Type B pancreatic cell (in vitro differentiated cells): Measurements from ENCODE around the gene UNC13A. TPM values are rescaled to one million over a fixed set of nuclear protein-coding genes. Genes with fewer than 3 reads are reported as not detected.
"Not testable (repeated sequence)": the region's sequence is repeated elsewhere in the genome, so short reads cannot be mapped to it uniquely, and the experiment has no call there.

Experiments used
- DNase-seq: peaks from one replicate; pipeline ENCODE4 v3.0.0; 2021; ENCODE audit warnings: mixed read lengths; ENCODE audit not compliant: unreplicated experiment; ENCODE audit errors: extremely low spot score
- H3K27ac Mint-ChIP-seq: 2 replicates; pipeline ENCODE4 v1.8.0; 2021; ENCODE audit warnings: mild to moderate bottlenecking, mixed read lengths
- H3K27me3 Mint-ChIP-seq: 2 replicates; pipeline ENCODE4 v1.8.0; 2021; ENCODE audit warnings: mixed read lengths
- H3K36me3 Mint-ChIP-seq: 2 replicates; pipeline ENCODE4 v1.8.0; 2021; ENCODE audit warnings: mixed read lengths
- H3K4me1 Mint-ChIP-seq: one replicate; pipeline ENCODE4 v1.8.0; 2021; ENCODE audit warnings: mixed read lengths; ENCODE audit not compliant: unreplicated experiment
- H3K4me3 Mint-ChIP-seq: 2 replicates; pipeline ENCODE4 v1.8.0; 2021; ENCODE audit warnings: mild to moderate bottlenecking, mixed read lengths
- H3K9me3 Mint-ChIP-seq: 2 replicates; pipeline ENCODE4 v1.8.0; 2021; ENCODE audit warnings: mixed read lengths
- total RNA-seq: library from RNA; stranded (reverse); gene quantifications from 2 replicates; pipeline ENCODE4 v1.2.1, GENCODE V29; 2021; ENCODE audit warnings: low replicate concordance
- TF ChIP-seq, protein P1 (sequence below): fragments of 200-600 bp; sonication (generic); conservative IDR thresholded peaks from 2 replicates; pipeline ENCODE4 v1.5.0; 2021; ENCODE audit warnings: antibody characterized with exemption, mild to moderate bottlenecking

UNC13A gene
- total RNA-seq, 1 donor from 2014 or later: 4.3 TPM

DNA sequence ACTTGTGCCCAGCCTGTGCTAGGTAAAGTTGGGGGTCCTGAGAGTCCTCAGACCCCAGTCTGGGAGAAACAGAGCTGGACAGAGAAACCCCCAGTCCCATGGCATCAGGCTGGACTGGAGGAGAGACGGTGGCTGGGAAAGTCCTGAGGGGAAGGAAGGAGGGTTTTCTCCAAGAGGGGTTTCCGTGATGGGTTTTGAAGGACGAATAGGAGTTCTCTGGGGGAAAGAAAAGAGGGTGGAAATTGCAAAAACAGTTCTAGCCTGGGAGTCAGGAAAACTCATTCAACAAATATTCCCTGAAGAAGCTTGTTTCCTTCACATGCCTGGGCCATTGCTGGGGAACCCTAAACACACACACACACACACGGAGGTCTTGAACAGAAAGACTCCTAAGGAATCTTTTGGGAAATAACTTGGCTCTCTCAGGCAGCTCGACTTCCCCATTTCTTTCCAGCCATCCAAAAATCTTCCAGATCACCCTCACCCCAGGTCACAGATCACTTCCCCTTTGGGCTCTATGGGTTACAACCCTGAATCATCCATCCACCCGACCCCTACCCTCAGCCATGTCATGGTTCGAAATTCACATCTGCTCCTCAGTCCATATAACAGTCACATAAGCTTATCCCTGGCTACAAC is 85.2 kb downstream of the UNC13A start:
- DNase-seq: no peak
- Mint-ChIP-seq H3K9me3 (no peaks in the 10 kb centered on the region), H3K27ac (peak overlapping the region; percentile 4), H3K4me1 (no peaks in the 10 kb centered on the region), H3K27me3 (peaks cover 32% of the 10 kb centered on the region), H3K36me3 (no peaks in the 10 kb centered on the region), H3K4me3 (no peak overlapping the region)
- TF ChIP-seq, protein P1, sequence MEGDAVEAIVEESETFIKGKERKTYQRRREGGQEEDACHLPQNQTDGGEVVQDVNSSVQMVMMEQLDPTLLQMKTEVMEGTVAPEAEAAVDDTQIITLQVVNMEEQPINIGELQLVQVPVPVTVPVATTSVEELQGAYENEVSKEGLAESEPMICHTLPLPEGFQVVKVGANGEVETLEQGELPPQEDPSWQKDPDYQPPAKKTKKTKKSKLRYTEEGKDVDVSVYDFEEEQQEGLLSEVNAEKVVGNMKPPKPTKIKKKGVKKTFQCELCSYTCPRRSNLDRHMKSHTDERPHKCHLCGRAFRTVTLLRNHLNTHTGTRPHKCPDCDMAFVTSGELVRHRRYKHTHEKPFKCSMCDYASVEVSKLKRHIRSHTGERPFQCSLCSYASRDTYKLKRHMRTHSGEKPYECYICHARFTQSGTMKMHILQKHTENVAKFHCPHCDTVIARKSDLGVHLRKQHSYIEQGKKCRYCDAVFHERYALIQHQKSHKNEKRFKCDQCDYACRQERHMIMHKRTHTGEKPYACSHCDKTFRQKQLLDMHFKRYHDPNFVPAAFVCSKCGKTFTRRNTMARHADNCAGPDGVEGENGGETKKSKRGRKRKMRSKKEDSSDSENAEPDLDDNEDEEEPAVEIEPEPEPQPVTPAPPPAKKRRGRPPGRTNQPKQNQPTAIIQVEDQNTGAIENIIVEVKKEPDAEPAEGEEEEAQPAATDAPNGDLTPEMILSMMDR: no peak

DNA sequence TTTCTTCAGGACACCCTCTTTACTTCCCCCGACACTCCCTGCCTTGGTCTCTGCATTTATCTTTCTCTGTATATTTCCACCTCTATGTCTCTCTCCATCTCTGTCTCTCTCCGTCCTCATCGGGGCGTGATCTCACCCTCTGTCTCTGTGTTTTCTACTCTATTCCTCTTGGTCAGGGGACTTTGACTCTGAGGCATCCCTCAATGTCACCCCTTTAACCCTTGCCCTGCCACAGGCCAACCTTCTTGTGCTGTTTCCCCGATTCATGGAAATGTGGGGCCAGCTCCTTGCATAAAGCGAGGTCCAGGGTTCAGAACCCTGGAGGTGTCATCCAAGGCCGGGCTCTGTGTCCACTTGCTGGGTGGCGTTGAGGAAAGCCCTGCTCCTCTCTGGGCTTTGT is 85.9 kb downstream of the UNC13A start:
- DNase-seq: no peak
- peaks cover 32% of the 10 kb centered on the region for H3K27me3 Mint-ChIP-seq

DNA sequence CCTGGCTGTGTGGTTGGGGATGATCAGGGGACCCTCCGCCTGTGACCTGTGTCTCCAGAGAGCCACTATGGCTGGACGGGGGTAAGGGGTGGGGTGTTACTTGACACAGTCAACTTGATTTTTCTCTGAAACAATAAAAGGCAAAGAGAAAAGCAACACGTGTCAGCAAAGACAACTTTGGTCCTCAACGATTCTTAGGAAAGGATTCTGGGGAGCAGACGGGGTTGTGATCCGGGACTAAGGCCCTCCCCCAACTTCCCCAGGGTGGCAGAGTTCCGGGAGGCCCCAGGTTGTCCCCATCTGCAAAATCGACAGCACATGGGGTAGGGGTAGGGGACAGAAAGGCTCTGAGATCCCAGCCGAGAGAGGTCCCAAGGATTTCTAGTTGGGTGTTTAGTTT is 86.5 kb downstream of the UNC13A start:
- Mint-ChIP-seq H3K9me3 (no peaks in the 10 kb centered on the region), H3K4me3 (no peak overlapping the region), H3K27me3 (peaks cover 32% of the 10 kb centered on the region), H3K4me1 (no peaks in the 10 kb centered on the region), H3K36me3 (no peaks in the 10 kb centered on the region), H3K27ac (no peak overlapping the region)
- DNase-seq: no peak
- TF ChIP-seq, protein P1: no peak

More for the DNA sequence above, 85.9 kb downstream of the UNC13A start:
- Mint-ChIP-seq H3K9me3 (no peaks in the 10 kb centered on the region), H3K36me3 (no peaks in the 10 kb centered on the region), H3K4me1 (no peaks in the 10 kb centered on the region), H3K27ac (no peak overlapping the region), H3K4me3 (no peak overlapping the region)
- TF ChIP-seq, protein P1: no peak

DNA sequence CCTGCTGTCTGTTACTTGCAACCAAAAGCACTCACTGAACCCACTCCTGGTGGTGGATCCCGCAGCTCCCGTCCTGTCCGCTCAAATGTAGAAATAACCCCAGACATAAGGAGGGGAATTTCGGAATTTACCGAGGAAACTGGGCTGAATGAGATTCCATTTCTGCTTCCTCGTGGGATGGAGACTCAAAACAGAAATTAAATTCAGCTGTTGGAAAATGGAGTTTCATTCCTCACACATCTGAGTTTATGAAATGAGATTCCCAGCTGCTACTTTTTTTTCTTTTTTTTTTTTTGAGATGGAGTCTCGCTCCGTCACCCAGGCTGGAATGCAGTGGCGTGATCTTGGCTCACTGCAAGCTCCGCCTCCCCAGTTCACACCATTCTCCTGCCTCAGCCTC is 88.4 kb downstream of the UNC13A start:
- Mint-ChIP-seq H3K9me3 (no peaks in the 10 kb centered on the region), H3K27ac (no peak overlapping the region), H3K4me1 (no peaks in the 10 kb centered on the region), H3K27me3 (peaks cover 32% of the 10 kb centered on the region), H3K4me3 (no peak overlapping the region), H3K36me3 (no peaks in the 10 kb centered on the region)
- TF ChIP-seq, protein P1: no peak
- no peak for DNase-seq

DNA sequence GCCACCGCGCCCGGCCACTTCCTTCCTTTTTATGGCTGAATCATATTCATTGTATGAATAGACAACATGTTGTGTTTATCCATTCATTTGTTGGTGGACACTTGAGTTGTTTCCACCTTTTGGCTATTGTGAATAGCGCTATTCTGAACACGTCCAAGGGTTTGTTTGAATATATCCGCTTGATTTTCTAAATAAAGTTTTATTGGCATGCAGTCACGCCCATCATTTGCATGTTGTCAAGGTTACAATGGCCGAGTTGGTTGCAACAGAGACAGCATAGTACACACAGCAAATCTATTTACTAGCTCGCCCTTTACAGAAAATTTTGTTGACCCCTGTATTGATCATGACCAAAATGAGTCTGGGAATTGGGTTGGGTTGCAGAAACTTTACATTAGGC is 89.2 kb downstream of the UNC13A start:
- Mint-ChIP-seq H3K27me3 (peaks cover 26% of the 10 kb centered on the region), H3K36me3 (no peaks in the 10 kb centered on the region), H3K27ac (no peak overlapping the region), H3K4me1 (no peaks in the 10 kb centered on the region), H3K4me3 (no peak overlapping the region), H3K9me3 (no peaks in the 10 kb centered on the region)
- DNase-seq: no peak
- TF ChIP-seq, protein P1: no peak

DNA sequence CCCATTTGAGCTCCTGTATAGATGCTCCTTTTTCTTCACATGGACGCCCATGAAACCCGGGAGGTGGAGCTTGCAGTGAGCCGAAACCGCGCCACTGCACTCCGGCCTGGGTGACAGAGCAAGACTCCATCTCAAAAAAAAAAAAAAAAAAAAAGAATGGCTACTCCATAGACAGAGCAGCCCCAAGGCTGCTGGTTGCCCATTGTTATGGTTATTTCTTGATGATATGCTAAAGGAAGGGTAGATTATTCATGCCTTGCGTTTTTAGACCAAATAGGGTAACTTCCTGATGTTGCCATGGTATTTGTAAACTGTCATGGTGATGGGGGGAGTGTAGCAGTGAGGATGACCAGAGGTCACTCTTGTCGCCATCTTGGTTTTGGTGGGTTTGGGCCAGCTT is 90.1 kb downstream of the UNC13A start:
- not testable (repeated sequence) for H3K9me3 Mint-ChIP-seq, DNase-seq, H3K27ac Mint-ChIP-seq, H3K36me3 Mint-ChIP-seq, H3K4me3 Mint-ChIP-seq, H3K4me1 Mint-ChIP-seq
- H3K27me3 Mint-ChIP-seq: peaks cover 20% of the 10 kb centered on the region

DNA sequence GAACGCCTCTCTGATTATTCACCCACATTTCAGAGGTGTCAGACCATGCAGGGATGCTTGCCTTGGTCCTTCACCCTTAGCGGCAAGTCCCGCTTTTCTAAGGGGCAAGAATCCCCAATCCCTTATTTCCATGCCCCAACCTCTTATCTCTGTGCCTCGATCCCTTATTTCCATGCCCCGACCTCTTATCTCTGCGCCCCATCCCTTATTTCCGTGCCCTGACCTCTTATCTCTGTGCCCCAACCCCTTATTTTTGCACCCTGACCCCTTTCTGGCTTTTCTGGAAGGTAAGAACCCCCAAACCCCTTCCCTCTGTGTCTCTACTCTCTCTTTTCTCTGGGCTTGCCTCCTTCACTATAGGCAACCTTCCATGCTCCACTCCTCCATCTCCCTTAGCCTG is 93.9 kb downstream of the UNC13A start:
- not testable (repeated sequence) for H3K4me3 Mint-ChIP-seq, H3K4me1 Mint-ChIP-seq, H3K9me3 Mint-ChIP-seq, H3K27ac Mint-ChIP-seq, H3K36me3 Mint-ChIP-seq, DNase-seq
- H3K27me3 Mint-ChIP-seq: peaks cover 21% of the 10 kb centered on the region
